ENCODE data around the gene TSC1. TPM values are rescaled to one million over a fixed set of nuclear protein-coding genes. Genes with fewer than 3 reads are reported as not detected.
A peak's percentile ranks its signal among the peaks of the same experiment; 100 is the strongest.

Gene TSC1
- total RNA-seq, 1 donor from 2014 or later, result 69.0 TPM

DNA sequence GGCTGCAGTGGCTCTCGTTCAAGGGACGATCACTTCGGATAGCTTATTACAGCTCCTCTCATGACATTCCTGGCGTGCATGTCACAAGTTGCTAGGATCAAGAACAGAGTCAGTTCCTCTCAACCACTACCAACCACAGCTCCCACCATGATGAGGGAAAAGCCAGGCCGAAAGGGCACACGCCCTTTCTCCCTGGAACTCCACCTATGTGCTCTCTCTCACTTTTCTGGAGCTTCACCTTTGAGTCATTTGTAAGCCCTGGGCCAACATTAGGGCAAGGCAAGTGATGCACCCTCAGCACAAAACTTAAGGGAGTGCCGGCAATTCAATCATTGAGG, 64.1 kb downstream of the TSC1 start:
- no peaks in the 10 kb centered on the region for H3K9me3 Mint-ChIP-seq (ENCODE audit: low read depth)
- H3K4me3 Mint-ChIP-seq (ENCODE audit: low read depth), result peak overlapping the region; percentile 81
- DNase-seq (ENCODE audit: low spot score, unreplicated experiment), result no peak
- no peak for TF ChIP-seq CTCF (IDR thresholded peaks at IDR 0.05; ENCODE audit: unreplicated experiment)
- no peaks in the 10 kb centered on the region for H3K4me1 Mint-ChIP-seq (ENCODE audit: low read depth)
- no peaks in the 10 kb centered on the region for H3K36me3 Mint-ChIP-seq (ENCODE audit: insufficient read depth)
- peak overlapping the region; percentile 21 for H3K27ac Mint-ChIP-seq
- H3K27me3 Mint-ChIP-seq, result no peaks in the 10 kb centered on the region

DNA sequence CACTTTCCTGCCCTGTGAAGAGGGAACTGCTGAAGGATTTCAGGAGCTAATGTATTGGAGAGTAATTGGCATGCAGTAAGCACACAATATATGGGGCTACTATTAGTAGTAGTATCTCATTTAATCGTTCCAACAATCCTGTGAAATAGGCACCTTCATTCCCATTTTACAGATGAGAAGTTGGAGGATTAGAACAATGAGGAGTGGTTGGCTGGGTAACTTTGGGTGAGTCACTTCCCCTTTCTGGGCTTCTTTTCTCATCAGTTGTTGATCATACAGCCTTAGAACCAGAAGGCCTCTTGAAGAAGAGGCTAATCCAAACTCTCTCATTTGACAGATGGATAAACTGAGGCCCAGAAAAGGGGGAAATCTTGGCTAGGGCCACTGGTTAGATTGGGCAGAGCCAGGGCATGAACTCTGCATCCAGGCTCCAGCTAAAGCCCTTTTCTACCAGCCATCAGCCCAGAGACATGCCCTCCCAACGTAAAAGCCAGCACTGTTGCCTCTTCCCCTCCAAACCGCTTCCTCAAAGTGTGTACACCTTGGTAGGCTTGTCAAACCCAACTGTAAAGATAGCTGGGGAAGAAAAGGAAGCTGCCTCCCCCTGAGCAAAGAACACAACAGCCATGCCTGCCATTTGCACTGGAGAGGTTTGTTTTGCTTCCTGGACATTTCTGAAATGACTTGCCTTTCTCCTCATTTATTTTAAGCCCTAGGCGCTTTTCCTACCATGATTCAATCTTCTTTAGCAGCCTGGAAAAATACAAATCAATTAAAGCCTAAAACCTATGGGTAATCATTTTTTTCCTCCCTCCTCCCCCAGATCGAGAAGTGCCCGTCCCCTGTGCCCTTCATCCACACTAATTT, 64.7 kb downstream of the TSC1 start:
- Mint-ChIP-seq H3K4me3 (ENCODE audit: low read depth) (peak overlapping the region; percentile 81), H3K27ac (peak overlapping the region; percentile 21), H3K4me1 (ENCODE audit: low read depth) (no peaks in the 10 kb centered on the region), H3K9me3 (ENCODE audit: low read depth) (no peaks in the 10 kb centered on the region), H3K27me3 (peaks cover 2% of the 10 kb centered on the region), H3K36me3 (ENCODE audit: insufficient read depth) (no peaks in the 10 kb centered on the region)
- no peak for TF ChIP-seq CTCF (IDR thresholded peaks at IDR 0.05; ENCODE audit: unreplicated experiment)
- no peak for DNase-seq (ENCODE audit: low spot score, unreplicated experiment)

DNA sequence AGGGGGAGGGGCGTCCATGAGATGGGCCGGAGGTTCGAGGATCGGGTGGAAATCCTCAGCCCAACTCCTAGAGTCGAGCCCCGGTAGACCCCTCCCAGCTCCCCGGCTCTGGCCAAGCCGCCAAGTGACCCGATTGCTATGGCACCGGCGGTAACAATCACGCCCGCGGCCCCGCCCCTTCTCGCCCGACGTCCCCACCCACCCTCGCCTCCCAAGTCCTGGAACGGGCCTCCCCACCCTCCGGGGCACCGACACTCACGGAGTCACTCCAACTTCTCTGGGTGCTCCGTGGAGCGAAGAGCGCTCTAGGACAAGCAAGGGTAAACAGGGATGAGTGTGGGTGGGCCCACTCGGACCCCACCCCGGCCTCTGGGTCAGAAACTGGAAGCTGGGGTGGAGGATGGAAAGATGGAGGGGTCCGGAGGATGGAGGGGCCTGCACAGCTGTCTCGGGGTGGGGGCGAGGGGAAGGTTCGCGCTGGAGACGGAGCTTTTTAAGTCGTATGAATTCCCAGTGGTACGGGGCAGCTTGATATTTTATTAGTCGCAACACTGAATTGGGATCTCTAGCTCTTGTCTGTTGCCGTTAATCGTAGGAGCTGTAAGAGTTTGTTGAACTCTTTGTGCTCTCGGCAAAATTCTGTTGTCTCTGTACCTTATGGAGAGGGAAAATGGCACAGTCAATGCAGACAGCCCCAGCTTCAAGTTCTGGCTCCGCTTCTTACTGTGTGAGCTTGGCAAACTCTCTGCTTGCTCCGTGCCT, 65.5 kb downstream of the TSC1 start, which contains the start of gene SPACA9:
Gene SPACA9 (plus strand): TSS at position 204 of the 762 bp plus-strand sequence. CDS start 5,050 bp downstream, outside the sequence.
- H3K4me3 Mint-ChIP-seq (ENCODE audit: low read depth), result peak within 1 kb of the TSS; percentile 81
- no peak for TF ChIP-seq CTCF (IDR thresholded peaks at IDR 0.05; ENCODE audit: unreplicated experiment)
- no peaks in the 10 kb centered on the region for H3K36me3 Mint-ChIP-seq (ENCODE audit: insufficient read depth)
- peak; percentile 33 for DNase-seq (ENCODE audit: low spot score, unreplicated experiment)
- H3K27me3 Mint-ChIP-seq, result peaks cover 4% of the 10 kb centered on the region
- H3K27ac Mint-ChIP-seq, result peak within 1 kb of the TSS; percentile 83
- no peaks in the 10 kb centered on the region for H3K9me3 Mint-ChIP-seq (ENCODE audit: low read depth)
- H3K4me1 Mint-ChIP-seq (ENCODE audit: low read depth), result no peaks in the 10 kb centered on the region

DNA sequence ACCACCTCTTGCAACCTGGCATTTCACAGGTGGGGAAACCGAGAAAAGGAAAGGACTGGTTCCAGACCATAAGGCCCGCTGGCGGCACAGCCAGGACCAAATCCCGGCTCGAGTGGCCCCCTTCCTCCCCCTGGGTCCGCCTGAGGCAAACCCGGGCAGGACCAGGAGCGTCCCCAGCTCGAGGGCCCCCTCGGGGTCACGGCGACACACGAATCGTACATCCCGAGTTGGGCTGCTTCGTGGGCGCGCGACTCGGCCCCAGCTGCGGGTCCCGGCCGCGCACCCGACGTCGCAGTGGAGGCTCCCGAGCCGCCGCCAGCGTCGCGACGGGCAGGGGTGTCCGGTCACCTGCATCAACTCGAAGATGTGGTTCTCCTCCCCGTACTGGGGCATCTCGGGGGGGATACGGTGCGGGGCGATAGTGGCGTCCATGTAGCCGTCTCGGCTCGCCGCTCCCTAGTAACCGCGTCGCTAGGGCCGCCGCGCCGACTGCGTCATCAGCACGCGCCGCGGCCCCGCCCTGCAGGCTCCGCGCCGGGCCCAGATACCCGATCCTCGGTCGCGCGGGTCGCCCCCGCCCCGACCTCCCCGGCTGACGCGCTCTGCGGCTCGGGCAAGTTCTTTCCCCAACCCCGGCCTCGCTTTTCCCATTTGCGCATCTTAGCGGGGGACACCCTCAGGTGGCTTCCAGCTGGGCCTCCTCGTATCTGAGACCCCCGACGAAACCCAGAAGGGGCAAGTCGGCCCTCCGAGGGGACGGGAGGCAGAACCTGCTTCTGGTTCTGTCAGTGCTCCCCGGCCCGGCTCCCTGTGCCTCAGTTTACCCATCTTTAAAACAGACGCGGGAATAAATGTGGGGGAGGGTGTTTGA, 66.4 kb downstream of the TSC1 start, which contains the start of gene AK8:
Gene AK8 (minus strand): TSS at position 461 of the 871 bp plus-strand sequence. CDS start 29 bp downstream, at position 432.
- peak; percentile 71 for DNase-seq (ENCODE audit: low spot score, unreplicated experiment)
- Mint-ChIP-seq H3K27me3 (peaks cover 4% of the 10 kb centered on the region), H3K27ac (peak within 1 kb of the TSS; percentile 83), H3K4me1 (ENCODE audit: low read depth) (no peaks in the 10 kb centered on the region), H3K9me3 (ENCODE audit: low read depth) (no peaks in the 10 kb centered on the region), H3K4me3 (ENCODE audit: low read depth) (peak within 1 kb of the TSS; percentile 81), H3K36me3 (ENCODE audit: insufficient read depth) (no peaks in the 10 kb centered on the region)
- TF ChIP-seq CTCF (IDR thresholded peaks at IDR 0.05; ENCODE audit: unreplicated experiment), result no peak

Data from progenitor cell of endocrine pancreas (in vitro differentiated cells).